AG09319 (cell line): ENCODE data around the gene KRTAP2-3.
"Not testable (repeated sequence)": the region's sequence is repeated elsewhere in the genome, so short reads cannot be mapped to it uniquely, and the experiment has no call there.

Source experiments
- DNase-seq: peaks from one replicate; pipeline ENCODE4 v3.0.0-alpha.2; 2010; ENCODE audit warnings: low read depth; ENCODE audit errors: extremely low read depth
- CTCF ChIP-seq: IDR thresholded peaks from 2 replicates; pipeline ENCODE4 v1.5.1; 2011; ENCODE audit warnings: low read depth, mild to moderate bottlenecking, inconsistent platforms, low read length, moderate library complexity

KRTAP2-3 gene

GRCh38 chr17:41098481-41098880 is 38.6 kb upstream of the KRTAP2-3 start:
- peak; percentile 10 for DNase-seq
- TF ChIP-seq CTCF = no peak

GRCh38 chr17:41098042-41098441 is 38.1 kb upstream of the KRTAP2-3 start, which contains the start of gene KRTAP4-8:
Gene KRTAP4-8, minus strand, starts transcription at chr17:41098142. Its CDS starts 58 bp downstream, at chr17:41098084.
- no peak for DNase-seq
- no peak for TF ChIP-seq CTCF

- DNase-seq = no peak
Measured at GRCh38 chr17:41096055-41096454, 36.1 kb upstream of the KRTAP2-3 start.

GRCh38 chr17:41088760-41089352 is 28.9 kb upstream of the KRTAP2-3 start:
- DNase-seq = not testable (repeated sequence)

More at GRCh38 chr17:41096055-41096454, 36.1 kb upstream of the KRTAP2-3 start:
- no peak for TF ChIP-seq CTCF

- not testable (repeated sequence) for DNase-seq
Measured at GRCh38 chr17:41084100-41084856, 24.4 kb upstream of the KRTAP2-3 start, which contains the start of gene KRTAP4-7. Gene KRTAP4-7, plus strand, starts transcription at chr17:41084150. Its CDS starts 57 bp downstream, at chr17:41084207.

GRCh38 chr17:41083427-41083826 is 23.5 kb upstream of the KRTAP2-3 start:
- DNase-seq = not testable (repeated sequence)

- TF ChIP-seq CTCF = no peak
- no peak for DNase-seq
Measured at GRCh38 chr17:41082626-41083025, 22.7 kb upstream of the KRTAP2-3 start.

- DNase-seq = no peak
- no peak for TF ChIP-seq CTCF
Measured at GRCh38 chr17:41076788-41077187, 16.9 kb upstream of the KRTAP2-3 start.

- no peak for DNase-seq
- TF ChIP-seq CTCF = no peak
Measured at GRCh38 chr17:41073676-41074075, 13.8 kb upstream of the KRTAP2-3 start.
